Anterior cingulate cortex (tissue), 58 donors: Measurements from ENCODE around the gene SLC22A16.
A peak's percentile ranks its signal among the peaks of the same experiment; 100 is the strongest.

Source experiments
- DNase-seq, 58 donors: peaks; one replicate each; lab custom pipeline; 2025; lab: John Stamatoyannopoulos, UW

The SLC22A16 gene

GRCh38 chr6:110414669-110415068, 61.7 kb downstream of the SLC22A16 start:
- DNase-seq, result peak in 3 of 58 donors; percentile 3 to 28 (median 20)

GRCh38 chr6:110412360-110412759, 64.1 kb downstream of the SLC22A16 start:
- DNase-seq, result no peak

- no peak for DNase-seq
Measured at GRCh38 chr6:110410511-110410910, 65.9 kb downstream of the SLC22A16 start.

- DNase-seq, result no peak
Measured at GRCh38 chr6:110409794-110410193, 66.6 kb downstream of the SLC22A16 start.

- DNase-seq, result peak in 1 of 58 donors; percentile 9
Measured at GRCh38 chr6:110408901-110409300, 67.5 kb downstream of the SLC22A16 start.

GRCh38 chr6:110404607-110405006, 71.8 kb downstream of the SLC22A16 start:
- DNase-seq, result no peak

GRCh38 chr6:110401585-110402176, 74.7 kb downstream of the SLC22A16 start:
- DNase-seq, result no peak

DNA sequence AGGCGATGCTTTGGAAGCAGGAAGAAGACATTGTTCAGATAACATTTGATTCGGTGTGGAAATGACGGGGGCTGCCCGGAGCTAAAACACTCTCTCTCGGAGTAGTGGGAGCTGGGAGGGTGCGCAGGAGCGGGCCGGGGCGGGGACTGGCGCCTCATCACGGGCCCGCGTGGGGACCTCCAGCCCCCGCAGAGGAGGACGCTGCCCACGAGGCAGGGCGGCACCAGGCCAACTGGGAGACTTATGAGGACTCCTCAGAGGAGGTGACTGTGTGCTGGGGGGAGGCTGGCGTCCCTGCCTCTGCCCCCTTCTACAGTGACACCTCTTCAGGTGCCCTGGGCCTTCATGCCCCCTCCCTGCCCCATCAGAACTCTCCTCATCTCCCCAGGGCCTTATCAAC, 76.2 kb downstream of the SLC22A16 start:
- DNase-seq, result no peak

GRCh38 chr6:110399219-110400071, 77.0 kb downstream of the SLC22A16 start:
- peak in 1 of 58 donors; percentile 11 for DNase-seq

DNA sequence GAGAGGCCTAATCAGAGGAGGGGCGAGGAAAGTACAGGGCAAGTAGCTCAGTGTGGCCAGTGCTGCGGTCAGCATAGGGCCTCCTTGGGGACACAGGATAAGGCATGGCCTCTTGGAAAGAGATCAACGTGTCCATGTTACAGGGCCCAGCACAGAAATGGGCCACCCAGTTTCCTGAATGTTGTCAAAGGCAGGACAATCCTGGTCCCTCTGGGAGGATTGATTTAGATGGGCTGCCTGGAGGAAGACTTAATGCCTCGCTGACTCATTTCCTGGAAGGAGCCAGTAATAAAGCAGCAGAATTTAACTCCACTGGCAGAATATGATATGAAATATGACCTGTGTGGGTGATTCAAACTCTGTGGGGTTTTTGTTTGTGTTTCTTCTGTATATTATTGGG, 77.6 kb downstream of the SLC22A16 start:
- no peak for DNase-seq

DNA sequence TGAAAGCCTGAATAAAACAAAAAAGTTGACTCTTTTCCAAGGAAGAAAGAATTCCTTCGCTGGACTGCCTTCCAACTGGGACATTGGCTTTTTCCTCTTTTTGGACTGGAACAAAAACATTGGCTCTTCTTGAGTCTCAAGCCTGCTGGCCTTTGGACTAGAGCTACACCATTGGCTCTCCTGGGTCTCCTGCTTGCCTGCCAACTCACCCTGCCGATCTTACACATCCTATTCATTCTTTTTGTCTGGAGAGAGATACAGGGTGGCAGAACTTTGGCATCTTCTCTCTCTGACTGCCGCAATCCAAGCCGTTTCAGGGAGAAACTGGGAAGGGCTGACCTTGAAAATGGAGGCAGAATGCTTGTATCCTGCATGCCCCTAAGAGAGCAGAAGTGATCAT, 81.2 kb downstream of the SLC22A16 start:
- peak in 19 of 58 donors; percentile 5 to 61 (median 15) for DNase-seq

DNA sequence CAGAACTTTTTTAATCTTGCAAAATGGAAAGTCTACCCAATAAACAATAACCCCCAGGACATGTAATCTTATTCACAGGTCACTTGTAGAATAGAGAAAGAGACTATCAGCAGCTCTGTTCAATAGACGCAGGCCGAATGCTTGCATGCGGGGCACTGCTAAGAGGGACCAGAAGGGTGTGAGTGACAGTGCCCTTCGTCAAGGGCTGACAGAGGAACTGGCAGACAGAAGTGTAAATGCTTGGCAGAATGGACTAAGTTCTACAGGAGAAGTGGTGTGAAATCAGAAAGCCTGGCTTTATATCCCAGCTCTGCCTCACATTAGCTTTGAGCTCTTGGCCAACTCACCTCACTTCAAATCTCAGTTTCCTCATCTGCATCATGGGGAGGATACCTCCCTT, 82.0 kb downstream of the SLC22A16 start:
- DNase-seq, result no peak

DNA sequence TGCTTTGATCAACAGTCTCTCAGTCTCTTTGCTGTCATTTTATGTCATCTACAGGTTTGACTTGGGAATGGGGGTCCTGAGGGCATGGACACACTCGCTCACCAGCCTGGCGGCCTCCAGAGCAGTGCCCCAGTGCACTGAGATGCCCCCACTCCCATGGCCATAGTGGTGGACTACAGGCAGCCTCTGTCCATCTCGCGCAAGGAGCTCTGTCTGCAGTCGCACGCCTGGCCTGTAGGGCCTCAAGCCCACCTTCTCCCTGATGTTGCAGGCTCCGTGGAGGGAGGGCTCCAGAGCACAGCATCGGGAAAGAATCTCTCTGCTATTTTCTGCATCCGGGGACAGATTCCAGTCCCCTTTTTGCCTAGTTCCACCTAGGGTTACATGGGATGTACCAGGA, 83.7 kb downstream of the SLC22A16 start:
- no peak for DNase-seq

DNA sequence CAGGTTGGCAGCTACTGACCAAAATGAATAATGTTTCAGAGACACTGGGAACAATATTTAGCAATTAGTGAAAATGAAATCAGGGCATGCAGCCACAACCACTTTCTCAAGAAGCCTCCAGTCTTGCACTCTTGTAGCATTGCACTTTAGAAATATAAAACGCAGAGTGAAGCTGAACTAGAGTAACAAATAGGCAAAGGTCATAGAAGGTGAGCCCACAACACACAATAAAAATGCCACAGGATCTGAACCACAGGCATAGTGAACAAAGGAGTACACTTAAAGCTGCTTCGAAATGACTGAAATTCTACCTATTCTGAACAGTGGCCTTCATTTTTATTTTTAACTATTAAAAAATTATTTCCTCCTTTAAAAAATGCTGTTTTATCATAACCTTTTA, 86.0 kb downstream of the SLC22A16 start:
- DNase-seq, result no peak

DNA sequence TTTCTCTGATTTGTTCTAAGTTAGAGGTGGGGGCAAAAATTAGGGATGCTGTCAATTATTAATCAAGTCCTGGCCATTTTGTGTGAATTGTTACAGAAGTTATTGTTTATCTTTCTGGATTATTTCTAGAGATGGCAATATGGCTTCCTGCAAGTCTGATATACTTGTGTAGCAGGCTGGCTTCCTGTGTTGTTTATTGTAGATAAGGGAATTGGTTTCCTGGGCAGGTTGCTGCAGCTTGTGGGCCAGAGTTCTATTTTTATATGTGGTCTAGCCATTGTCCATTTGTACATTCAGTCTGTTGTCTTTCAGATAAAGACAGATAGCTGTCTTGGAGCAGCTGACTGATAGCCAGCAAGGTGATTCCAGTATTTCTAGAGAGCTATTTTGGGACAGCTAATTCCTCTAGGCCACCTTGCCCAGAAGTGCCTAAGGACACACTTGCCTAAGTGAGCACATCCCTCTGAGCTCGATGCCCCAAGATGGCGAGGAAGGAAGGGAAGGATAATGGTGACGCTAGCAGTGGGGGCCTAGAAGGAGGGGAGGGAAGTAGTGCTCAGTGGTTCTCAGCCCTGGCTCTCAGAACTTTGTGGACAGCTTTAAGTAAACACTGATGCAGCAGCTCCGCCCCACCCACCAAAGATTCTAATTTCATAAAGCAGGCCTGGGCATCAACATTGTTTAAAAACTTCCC, 86.6 kb downstream of the SLC22A16 start:
- DNase-seq, result no peak

DNA sequence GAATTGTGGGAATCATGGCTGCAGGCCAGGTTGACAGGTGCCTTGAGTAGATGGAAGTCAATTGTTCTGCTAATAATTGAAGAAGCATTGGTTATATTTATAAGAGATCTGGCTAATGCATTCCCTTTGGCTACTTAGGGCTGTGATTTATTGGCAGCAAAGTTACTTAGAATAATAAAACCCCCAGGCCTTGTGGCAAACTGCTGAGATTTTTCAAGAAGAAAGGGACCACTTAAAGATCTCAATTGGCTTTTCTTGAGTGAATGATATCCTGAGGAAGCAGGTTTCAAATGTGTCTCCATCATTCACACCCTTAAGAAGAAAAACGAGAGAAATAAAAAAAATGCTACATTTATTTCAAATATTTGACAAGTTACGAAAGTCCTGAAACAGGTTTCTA, 88.4 kb downstream of the SLC22A16 start:
- no peak for DNase-seq

GRCh38 chr6:110385458-110385863, 91.0 kb downstream of the SLC22A16 start:
- no peak for DNase-seq

DNA sequence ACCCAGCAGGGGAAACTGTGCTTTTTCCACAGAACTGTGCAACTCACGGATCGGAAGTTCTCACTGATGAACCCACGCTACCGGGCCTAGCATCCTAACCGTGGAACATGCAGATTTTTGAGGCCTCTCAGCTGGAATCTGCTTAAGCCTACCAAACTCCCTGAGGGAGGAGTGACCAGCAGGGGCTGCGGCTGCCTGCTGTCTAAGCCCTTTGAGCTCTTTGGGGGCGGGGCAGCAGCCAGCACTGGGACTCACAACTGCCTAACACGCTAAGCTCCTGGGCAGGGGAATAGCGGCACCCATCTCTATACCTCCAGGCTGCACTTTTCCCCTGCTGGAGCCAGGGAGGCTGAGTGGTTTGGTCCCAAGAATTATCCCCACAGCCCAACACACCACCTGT, 97.9 kb downstream of the SLC22A16 start:
- no peak for DNase-seq
